ENCODE measurements around the gene GPR61.

Gene GPR61

GRCh38 chr1:109543988-109544735 is 4.5 kb downstream of the GPR61 start:
- H3K4me3 ChIP-seq (ENCODE audit: low read depth, low read length), result no peak overlapping the region
- no peak for TF ChIP-seq CTCF (IDR thresholded peaks at IDR 0.05; ENCODE audit: low read depth, low read length)

- peak; percentile 71 for TF ChIP-seq CTCF (IDR thresholded peaks at IDR 0.05; ENCODE audit: low read depth, low read length)
- peak overlapping the region; percentile 29 for H3K4me3 ChIP-seq (ENCODE audit: low read depth, low read length)
Measured at GRCh38 chr1:109546311-109547109, 6.8 kb downstream of the GPR61 start.

GRCh38 chr1:109547463-109548320 is 8.0 kb downstream of the GPR61 start:
- H3K4me3 ChIP-seq (ENCODE audit: low read depth, low read length), result peak overlapping the region; percentile 73
- no peak for TF ChIP-seq CTCF (IDR thresholded peaks at IDR 0.05; ENCODE audit: low read depth, low read length)

- peak within 1 kb of the TSS; percentile 73 for H3K4me3 ChIP-seq (ENCODE audit: low read depth, low read length)
- no peak for TF ChIP-seq CTCF (IDR thresholded peaks at IDR 0.05; ENCODE audit: low read depth, low read length)
Measured at GRCh38 chr1:109548321-109549267, 8.9 kb downstream of the GPR61 start, which contains the start of gene GNAI3. Gene GNAI3 (plus strand): TSS chr1:109548615. CDS start chr1:109548721, 106 bp downstream.

GRCh38 chr1:109556563-109556962 is 16.9 kb downstream of the GPR61 start:
- no peak overlapping the region for H3K4me3 ChIP-seq (ENCODE audit: low read depth, low read length)
- no peak for TF ChIP-seq CTCF (IDR thresholded peaks at IDR 0.05; ENCODE audit: low read depth, low read length)

GRCh38 chr1:109557520-109557919 is 17.8 kb downstream of the GPR61 start:
- TF ChIP-seq CTCF (IDR thresholded peaks at IDR 0.05; ENCODE audit: low read depth, low read length), result no peak

More at GRCh38 chr1:109557520-109557919, 17.8 kb downstream of the GPR61 start:
- H3K4me3 ChIP-seq (ENCODE audit: low read depth, low read length), result no peak overlapping the region
